Activated B cell treated with CpG ODN at 0.5 μM for 24 hours (primary cell): ENCODE results near the gene ANKRD31. TPM values are rescaled to one million over a fixed set of nuclear protein-coding genes. Genes with fewer than 3 reads are reported as not detected.

Experiments used
- ATAC-seq: fragments of 200-7000 bp; cut with Tn5 transposase; one replicate; pipeline ENCODE4 v1.10.0; 2021; ENCODE audit warnings: low read depth, mild to moderate bottlenecking, moderate library complexity
- CTCF ChIA-PET: fragments of 350-600 bp; sonication (Branson Sonifier 250); formaldehyde crosslinking; loops from one replicate; lab custom pipeline; 2021; ENCODE audit warnings: antibody characterized with exemption; lab: Charles Lee
- POLR2A ChIA-PET: fragments of 350-600 bp; sonication (Branson Sonifier 250); formaldehyde crosslinking; loops from one replicate; lab custom pipeline; 2021; ENCODE audit warnings: antibody characterized with exemption; lab: Charles Lee
- DNase-seq: peaks from one replicate; pipeline ENCODE4 v3.0.0; 2022
- H3K27ac Mint-ChIP-seq: one replicate; pipeline ENCODE4 v1.8.0; 2020; ENCODE audit warnings: mixed read lengths
- H3K27me3 Mint-ChIP-seq: one replicate; pipeline ENCODE4 v1.8.0; 2021; ENCODE audit warnings: mixed read lengths
- H3K36me3 Mint-ChIP-seq: one replicate; pipeline ENCODE4 v1.8.0; 2021; ENCODE audit warnings: low read depth, mixed read lengths
- H3K4me1 Mint-ChIP-seq: one replicate; pipeline ENCODE4 v1.8.0; 2021; ENCODE audit warnings: mixed read lengths
- H3K4me3 Mint-ChIP-seq: one replicate; pipeline ENCODE4 v1.8.0; 2020; ENCODE audit warnings: mild to moderate bottlenecking, mixed read lengths
- H3K9me3 Mint-ChIP-seq: one replicate; pipeline ENCODE4 v1.8.0; 2020; ENCODE audit warnings: mixed read lengths
- intact Hi-C: fragments of 100-400 bp; cut with micrococcal nuclease; formaldehyde crosslinking; loops from one replicate; pipeline ENCODE4 v1.15.1; 2024
- total RNA-seq: library from RNA; stranded (reverse); gene quantifications from 2 replicates; pipeline ENCODE4 v1.2.3, GENCODE V29; 2022
- TF ChIP-seq, protein P1 (sequence below): fragments of 200-600 bp; IDR thresholded peaks from one replicate; pipeline ENCODE4 v1.8.0; 2022; ENCODE audit warnings: antibody characterized with exemption, mild to moderate bottlenecking

The ANKRD31 gene
- total RNA-seq, 1 donor from 2014 or later, result 0.13 TPM

DNA sequence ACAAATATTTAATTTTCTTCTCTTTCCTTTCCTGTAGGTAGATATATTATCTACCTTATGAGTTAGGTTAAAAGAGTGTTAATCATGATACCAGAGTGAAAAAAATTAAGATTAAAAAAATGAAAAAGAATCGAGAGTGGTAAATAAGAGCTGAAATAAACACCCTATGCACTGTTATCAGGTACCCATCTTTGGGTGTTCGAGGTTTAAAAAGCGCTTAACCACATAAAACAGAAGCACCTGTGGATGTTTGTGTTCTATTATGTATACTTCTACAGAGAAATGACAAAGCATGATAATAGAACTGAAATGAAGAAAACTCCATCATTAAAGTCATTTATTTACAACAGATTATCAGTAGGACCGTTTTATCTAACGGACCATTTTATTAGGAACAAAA is 158.7 kb downstream of the ANKRD31 start:
- ATAC-seq (no peak), DNase-seq (no peak)
- Mint-ChIP-seq H3K27me3 (peaks cover 6% of the 10 kb centered on the region), H3K4me3 (no peak overlapping the region), H3K27ac (no peak overlapping the region), H3K4me1 (no peaks in the 10 kb centered on the region), H3K36me3 (no peaks in the 10 kb centered on the region), H3K9me3 (no peaks in the 10 kb centered on the region)
- ChIA-PET CTCF (no interaction called here), POLR2A (no interaction called here)
- intact Hi-C loops, result no loop called here
- TF ChIP-seq, protein P1, sequence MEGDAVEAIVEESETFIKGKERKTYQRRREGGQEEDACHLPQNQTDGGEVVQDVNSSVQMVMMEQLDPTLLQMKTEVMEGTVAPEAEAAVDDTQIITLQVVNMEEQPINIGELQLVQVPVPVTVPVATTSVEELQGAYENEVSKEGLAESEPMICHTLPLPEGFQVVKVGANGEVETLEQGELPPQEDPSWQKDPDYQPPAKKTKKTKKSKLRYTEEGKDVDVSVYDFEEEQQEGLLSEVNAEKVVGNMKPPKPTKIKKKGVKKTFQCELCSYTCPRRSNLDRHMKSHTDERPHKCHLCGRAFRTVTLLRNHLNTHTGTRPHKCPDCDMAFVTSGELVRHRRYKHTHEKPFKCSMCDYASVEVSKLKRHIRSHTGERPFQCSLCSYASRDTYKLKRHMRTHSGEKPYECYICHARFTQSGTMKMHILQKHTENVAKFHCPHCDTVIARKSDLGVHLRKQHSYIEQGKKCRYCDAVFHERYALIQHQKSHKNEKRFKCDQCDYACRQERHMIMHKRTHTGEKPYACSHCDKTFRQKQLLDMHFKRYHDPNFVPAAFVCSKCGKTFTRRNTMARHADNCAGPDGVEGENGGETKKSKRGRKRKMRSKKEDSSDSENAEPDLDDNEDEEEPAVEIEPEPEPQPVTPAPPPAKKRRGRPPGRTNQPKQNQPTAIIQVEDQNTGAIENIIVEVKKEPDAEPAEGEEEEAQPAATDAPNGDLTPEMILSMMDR, result no peak

DNA sequence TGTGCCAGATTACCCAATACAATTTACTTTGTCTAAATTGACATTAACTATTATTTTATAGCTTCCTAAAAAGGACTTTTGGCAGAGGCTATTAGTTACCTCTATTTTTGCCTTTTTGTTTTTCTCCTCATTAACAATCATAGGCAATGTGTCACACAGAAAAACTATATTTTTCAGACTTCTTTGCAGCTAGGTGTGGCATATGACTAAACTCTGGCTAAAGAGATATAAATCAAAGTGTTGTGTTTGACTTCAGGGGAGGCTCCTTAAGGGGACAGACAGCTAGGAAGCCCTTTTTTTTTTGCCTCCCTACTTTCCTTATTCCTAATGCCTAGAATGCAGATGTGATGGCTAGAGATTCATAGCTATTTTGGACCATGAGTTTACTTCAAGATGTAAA is 164.6 kb downstream of the ANKRD31 start:
- CTCF ChIA-PET, result no interaction called here

DNA sequence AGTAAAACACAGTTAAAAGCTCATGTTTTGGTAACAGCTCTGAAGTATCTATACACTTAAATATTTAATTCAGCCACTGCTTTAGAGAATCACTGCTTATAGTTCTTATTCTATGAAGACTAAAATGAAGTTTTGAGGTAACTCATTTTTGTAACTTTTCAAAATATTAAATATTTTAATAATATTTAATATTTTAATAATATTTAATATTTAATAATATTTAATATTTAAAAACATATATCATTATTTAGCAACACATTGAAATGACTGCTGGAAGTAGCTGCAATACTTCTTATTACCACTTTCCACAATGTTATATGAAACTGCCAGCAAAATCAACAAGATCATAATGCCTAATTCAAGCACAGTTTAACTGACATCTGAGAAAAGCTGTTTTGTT is 165.6 kb downstream of the ANKRD31 start:
- POLR2A ChIA-PET, result no interaction called here
- H3K27me3 Mint-ChIP-seq, result peaks cover 11% of the 10 kb centered on the region
- ATAC-seq, result no peak
- H3K36me3 Mint-ChIP-seq, result no peaks in the 10 kb centered on the region
- no peaks in the 10 kb centered on the region for H3K4me1 Mint-ChIP-seq
- intact Hi-C loops, result no loop called here
- TF ChIP-seq, protein P1, result no peak
- DNase-seq, result no peak
- H3K9me3 Mint-ChIP-seq, result no peaks in the 10 kb centered on the region
- no peak overlapping the region for H3K27ac Mint-ChIP-seq
- CTCF ChIA-PET, result no interaction called here
- no peak overlapping the region for H3K4me3 Mint-ChIP-seq

More for the DNA sequence above, 164.6 kb downstream of the ANKRD31 start:
- Mint-ChIP-seq H3K36me3 (no peaks in the 10 kb centered on the region), H3K27me3 (peaks cover 11% of the 10 kb centered on the region), H3K9me3 (no peaks in the 10 kb centered on the region), H3K27ac (no peak overlapping the region), H3K4me3 (no peak overlapping the region), H3K4me1 (no peaks in the 10 kb centered on the region)
- ATAC-seq (no peak), DNase-seq (no peak)
- POLR2A ChIA-PET, result no interaction called here
- TF ChIP-seq, protein P1, result no peak
- intact Hi-C loops, result no loop called here

DNA sequence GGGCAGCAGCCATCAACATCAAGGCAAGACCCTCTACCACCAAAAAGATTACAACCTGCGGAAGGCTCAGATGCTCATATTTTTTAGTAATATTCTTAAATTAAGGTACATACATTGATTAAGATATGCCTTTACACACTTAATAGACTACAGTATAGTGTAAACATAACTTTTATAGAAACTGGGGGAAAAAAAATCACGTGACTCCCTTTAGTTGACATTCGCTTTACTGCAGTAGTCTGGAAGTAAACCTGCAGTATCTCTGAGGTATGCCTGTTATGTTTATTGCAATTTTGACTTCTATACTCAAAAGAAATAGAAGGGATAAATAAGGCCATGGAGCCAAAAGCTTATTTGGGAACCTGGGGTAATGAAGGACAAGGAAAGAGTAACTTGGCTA is 169.2 kb downstream of the ANKRD31 start:
- TF ChIP-seq, protein P1, result no peak
- CTCF ChIA-PET, result no interaction called here

DNA sequence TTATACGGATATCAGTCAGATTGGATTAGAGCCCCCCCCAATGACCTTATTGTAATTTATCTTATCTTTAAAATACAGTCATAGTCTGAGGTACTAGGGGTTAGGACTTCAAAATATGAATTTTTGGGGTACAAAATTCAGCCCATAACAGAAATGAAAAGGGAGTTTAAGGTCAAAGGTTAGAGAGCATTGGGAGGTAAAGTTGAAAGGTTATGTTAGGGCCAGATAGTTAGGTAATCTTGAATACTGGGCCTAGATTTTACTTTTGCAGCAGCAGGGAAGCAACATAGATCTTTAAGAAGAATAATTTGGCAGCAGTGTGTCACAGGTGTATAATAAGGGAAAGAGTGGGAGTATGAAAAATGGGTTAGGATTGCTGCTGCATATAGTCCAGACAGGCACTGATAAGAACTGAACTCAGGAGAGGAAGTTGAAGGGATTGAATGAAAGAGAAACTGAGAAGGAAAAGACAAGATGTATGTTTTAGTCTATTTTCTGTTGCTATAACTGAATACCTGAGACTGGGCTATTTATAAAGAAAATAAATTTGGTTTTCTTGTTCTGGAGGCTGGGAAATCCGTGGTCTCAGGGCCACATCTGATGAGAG is 173.7 kb downstream of the ANKRD31 start:
- H3K27ac Mint-ChIP-seq, result no peak overlapping the region
- no peak overlapping the region for H3K4me3 Mint-ChIP-seq
- intact Hi-C loops, result no loop called here
- TF ChIP-seq, protein P1, result no peak
- DNase-seq (no peak), ATAC-seq (no peak)
- no peaks in the 10 kb centered on the region for H3K9me3 Mint-ChIP-seq
- ChIA-PET POLR2A (no interaction called here), CTCF (no interaction called here)
- no peaks in the 10 kb centered on the region for H3K4me1 Mint-ChIP-seq
- H3K36me3 Mint-ChIP-seq, result no peaks in the 10 kb centered on the region
- H3K27me3 Mint-ChIP-seq, result peaks cover 6% of the 10 kb centered on the region

More for the DNA sequence above, 169.2 kb downstream of the ANKRD31 start:
- POLR2A ChIA-PET, result no interaction called here
- DNase-seq, result no peak
- H3K4me1 Mint-ChIP-seq, result no peaks in the 10 kb centered on the region
- no peaks in the 10 kb centered on the region for H3K9me3 Mint-ChIP-seq
- H3K27me3 Mint-ChIP-seq, result peaks cover 7% of the 10 kb centered on the region
- no peak overlapping the region for H3K27ac Mint-ChIP-seq
- intact Hi-C loops, result no loop called here
- no peak overlapping the region for H3K4me3 Mint-ChIP-seq
- ATAC-seq, result no peak
- no peaks in the 10 kb centered on the region for H3K36me3 Mint-ChIP-seq
